GM11168 (cell line): Measurements from ENCODE around the gene CARD11.

Experiments
- in situ Hi-C: fragments of 300-500 bp; cut with MboI; formaldehyde crosslinking; loops from one replicate; pipeline ENCODE4 v1.12.0; 2022; ENCODE audit warnings: low sequenced_read_pairs; ENCODE audit not compliant: unreplicated experiment

Gene CARD11

DNA sequence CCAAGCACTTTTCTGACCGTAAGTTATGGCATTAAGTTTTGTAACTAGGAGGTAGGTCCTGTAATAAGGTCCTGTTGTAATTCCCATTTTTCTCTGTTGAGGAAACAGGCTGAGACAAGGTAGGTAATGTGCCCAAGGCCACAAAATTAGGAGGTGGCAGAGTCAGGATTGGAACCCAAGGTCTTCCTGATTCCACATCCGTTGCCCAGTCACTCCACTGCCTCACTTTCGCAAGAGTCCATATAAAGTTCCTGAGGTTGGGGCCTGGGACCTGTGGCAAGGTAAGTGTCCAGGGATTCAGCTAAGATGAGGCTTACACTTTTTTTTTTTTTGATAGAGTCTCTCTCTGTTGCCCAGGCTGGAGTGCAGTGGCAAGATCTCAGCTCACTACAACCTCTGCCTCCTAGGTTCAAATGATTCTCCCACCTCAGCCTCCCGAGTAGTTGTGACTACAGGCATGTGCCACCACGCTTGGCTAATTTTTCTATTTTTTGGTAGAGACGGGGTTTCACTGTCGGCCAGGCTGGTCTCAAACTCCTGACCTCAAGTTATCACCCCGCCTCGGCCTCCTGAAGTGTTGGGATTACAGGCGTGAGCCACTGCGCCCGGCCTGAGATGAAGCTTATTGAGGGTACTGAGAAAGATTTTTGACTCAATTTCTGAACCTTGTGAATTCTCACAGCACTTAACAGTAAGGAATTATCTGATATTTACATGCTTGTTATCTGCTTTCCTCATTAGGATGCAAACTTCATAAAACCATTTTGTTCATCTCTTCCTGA is 179.3 kb downstream of the CARD11 start:
- in situ Hi-C loops, result loop anchor here (25.0 kb wide), 1 partner anchor 798 kb away; no protein-coding TSS in a partner anchor

- in situ Hi-C loops, result loop anchor here (25.0 kb wide), 1 partner anchor 799 kb away; no protein-coding TSS in a partner anchor
These were observed 180.1 kb downstream of the CARD11 start for GRCh38 chr7:2863461-2864066.

GRCh38 chr7:2862831-2863361 is 180.8 kb downstream of the CARD11 start:
- in situ Hi-C loops, result loop anchor here (25.0 kb wide), 1 partner anchor 799 kb away; no protein-coding TSS in a partner anchor

GRCh38 chr7:2861509-2861908 is 182.2 kb downstream of the CARD11 start:
- in situ Hi-C loops, result loop anchor here (25.0 kb wide), 1 partner anchor 801 kb away; no protein-coding TSS in a partner anchor

GRCh38 chr7:2860627-2861133 is 183.0 kb downstream of the CARD11 start:
- in situ Hi-C loops, result loop anchor here (25.0 kb wide), 1 partner anchor 802 kb away; no protein-coding TSS in a partner anchor

DNA sequence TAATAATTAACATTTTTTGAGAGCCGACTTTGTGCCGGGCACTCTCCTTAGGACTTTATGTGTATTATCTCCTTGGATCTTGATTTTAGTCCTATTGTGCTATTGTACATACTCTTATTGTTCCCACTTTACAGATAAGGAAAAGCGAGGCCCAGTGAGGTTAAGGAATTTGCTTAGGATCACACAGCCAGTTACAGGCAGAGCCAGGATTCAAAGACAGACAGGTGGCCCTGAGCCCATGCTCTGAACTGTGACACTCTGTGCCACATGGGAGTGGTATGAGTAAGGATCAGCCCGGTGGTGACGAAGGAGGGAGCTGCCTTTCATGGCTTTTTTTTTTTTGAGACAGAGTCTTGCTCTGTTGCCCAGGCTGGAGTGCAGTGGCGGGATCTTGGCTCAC is 183.7 kb downstream of the CARD11 start:
- in situ Hi-C loops, result loop anchor here (25.0 kb wide), 1 partner anchor 802 kb away; no protein-coding TSS in a partner anchor

GRCh38 chr7:2858621-2859020 is 185.0 kb downstream of the CARD11 start:
- in situ Hi-C loops, result loop anchor here (25.0 kb wide), 1 partner anchor 804 kb away; no protein-coding TSS in a partner anchor

GRCh38 chr7:2856388-2857169 is 187.1 kb downstream of the CARD11 start:
- in situ Hi-C loops, result loop anchor here (25.0 kb wide), 1 partner anchor 806 kb away; no protein-coding TSS in a partner anchor
